AG09319 (cell line): ENCODE data around the gene SP7.

Experiments
- DNase-seq: peaks from one replicate; pipeline ENCODE4 v3.0.0-alpha.2; 2010; ENCODE audit warnings: low read depth; ENCODE audit errors: extremely low read depth
- TF ChIP-seq, protein P1 (sequence below): IDR thresholded peaks from 2 replicates; pipeline ENCODE4 v1.5.1; 2011; ENCODE audit warnings: low read depth, mild to moderate bottlenecking, inconsistent platforms, low read length, moderate library complexity

Gene SP7

DNA sequence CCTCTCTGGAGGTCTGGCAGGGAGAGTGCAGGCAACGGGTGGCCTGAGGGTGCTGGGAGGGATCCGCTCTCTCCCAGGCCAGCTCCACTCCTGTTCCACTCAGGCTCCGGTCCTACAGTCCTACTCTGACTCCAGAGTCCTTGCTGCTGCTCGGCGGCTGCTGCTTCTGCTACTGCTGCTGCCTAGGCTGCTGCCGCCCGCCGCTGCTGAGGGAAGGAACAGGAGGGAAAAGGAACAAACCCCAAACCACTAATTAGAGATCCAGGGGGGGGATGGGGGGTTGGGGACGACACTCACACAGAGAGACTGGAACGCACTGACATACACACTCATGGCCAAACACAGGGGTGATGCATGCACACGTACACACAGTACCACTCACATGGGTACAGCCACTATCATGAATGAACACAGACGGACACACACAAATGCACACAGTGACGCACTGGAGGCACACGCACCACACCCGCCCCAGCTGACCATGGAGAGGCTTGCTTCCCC, at the start of gene SP7:
Gene SP7, minus strand, starts transcription at position 174 of the 501 bp plus-strand sequence. CDS start 708 bp downstream, outside the sequence.
- DNase-seq, result no peak
- TF ChIP-seq, protein P1, sequence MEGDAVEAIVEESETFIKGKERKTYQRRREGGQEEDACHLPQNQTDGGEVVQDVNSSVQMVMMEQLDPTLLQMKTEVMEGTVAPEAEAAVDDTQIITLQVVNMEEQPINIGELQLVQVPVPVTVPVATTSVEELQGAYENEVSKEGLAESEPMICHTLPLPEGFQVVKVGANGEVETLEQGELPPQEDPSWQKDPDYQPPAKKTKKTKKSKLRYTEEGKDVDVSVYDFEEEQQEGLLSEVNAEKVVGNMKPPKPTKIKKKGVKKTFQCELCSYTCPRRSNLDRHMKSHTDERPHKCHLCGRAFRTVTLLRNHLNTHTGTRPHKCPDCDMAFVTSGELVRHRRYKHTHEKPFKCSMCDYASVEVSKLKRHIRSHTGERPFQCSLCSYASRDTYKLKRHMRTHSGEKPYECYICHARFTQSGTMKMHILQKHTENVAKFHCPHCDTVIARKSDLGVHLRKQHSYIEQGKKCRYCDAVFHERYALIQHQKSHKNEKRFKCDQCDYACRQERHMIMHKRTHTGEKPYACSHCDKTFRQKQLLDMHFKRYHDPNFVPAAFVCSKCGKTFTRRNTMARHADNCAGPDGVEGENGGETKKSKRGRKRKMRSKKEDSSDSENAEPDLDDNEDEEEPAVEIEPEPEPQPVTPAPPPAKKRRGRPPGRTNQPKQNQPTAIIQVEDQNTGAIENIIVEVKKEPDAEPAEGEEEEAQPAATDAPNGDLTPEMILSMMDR, result no peak

DNA sequence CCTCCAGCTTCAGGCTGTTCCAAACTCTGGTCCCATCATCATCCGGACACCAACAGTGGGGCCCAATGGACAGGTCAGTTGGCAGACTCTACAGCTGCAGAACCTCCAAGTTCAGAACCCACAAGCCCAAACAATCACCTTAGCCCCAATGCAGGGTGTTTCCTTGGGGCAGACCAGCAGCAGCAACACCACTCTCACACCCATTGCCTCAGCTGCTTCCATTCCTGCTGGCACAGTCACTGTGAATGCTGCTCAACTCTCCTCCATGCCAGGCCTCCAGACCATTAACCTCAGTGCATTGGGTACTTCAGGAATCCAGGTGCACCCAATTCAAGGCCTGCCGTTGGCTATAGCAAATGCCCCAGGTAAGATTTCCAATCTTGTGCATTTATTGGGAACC, 47.1 kb upstream of the SP7 start:
- TF ChIP-seq, protein P1, result no peak
- no peak for DNase-seq

DNA sequence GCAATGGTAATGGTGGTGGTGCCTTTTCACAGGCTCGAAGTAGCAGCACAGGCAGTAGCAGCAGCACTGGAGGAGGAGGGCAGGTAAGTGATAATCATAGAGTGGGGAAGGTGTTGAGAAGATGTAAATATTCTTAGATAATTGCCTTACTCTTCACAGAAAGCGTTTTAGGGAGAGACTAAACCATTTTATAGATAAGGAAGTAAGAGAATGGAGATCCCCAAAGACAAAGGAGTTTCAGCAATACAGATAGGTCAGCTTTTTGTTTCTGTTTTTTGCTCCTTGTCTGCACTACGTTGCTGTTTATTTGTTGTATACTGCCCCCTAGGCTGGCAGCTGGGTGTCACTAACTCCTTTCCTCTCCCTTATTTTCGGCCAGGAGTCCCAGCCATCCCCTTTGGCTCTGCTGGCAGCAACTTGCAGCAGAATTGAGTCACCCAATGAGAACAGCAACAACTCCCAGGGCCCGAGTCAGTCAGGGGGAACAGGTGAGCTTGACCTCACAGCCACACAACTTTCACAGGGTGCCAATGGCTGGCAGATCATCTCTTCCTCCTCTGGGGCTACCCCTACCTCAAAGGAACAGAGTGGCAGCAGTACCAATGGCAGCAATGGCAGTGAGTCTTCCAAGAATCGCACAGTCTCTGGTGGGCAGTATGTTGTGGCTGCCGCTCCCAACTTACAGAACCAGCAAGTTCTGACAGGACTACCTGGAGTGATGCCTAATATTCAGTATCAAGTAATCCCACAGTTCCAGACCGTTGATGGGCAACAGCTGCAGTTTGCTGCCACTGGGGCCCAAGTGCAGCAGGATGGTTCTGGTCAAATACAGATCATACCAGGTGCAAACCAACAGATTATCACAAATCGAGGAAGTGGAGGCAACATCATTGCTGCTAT, 45.8 kb upstream of the SP7 start:
- TF ChIP-seq, protein P1, result peak; percentile 42
- DNase-seq, result peak; percentile 51

DNA sequence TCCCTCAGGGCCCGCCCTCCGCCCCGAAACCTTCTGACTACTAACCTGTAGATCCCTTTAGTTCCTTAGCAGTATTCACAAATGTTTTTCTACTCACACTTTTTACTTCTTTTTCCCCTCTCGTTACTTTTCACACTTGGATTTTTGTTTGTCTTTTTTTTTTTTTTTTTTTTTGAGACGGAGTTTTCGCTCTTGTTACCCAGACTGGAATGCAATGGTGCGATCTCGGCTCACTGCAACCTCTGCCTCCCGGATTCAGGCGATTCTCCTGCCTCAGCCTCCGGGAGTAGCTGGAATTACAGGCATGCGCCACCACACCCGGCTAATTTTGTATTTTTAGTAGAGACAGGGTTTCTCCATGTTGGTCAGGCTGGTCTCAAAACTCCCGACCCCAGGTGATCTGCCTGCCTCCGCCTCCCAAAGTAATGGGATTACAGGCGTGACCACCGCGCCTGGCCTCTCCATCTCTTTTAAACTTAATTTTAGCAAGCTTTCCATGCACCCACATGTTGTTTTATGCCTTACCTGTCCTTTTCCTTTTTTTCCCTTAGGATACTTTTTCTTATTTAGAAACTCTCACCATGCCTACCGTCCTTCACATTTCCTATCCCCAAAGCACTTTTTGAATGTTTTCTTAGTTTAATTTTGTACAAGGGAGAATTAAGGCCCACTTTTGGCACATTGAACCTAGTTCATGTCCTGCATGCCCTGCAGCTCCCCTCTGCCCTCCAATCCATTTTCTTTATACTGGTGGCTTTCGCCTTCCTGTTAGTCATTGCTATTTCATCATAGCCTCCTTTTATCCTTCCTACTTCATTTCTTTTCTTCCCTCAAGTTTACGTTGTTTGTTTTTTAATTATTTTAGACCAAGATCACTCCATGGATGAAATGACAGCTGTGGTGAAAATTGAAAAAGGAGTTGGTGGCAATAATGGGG, 44.9 kb upstream of the SP7 start:
- TF ChIP-seq, protein P1, result no peak
- DNase-seq, result no peak

DNA sequence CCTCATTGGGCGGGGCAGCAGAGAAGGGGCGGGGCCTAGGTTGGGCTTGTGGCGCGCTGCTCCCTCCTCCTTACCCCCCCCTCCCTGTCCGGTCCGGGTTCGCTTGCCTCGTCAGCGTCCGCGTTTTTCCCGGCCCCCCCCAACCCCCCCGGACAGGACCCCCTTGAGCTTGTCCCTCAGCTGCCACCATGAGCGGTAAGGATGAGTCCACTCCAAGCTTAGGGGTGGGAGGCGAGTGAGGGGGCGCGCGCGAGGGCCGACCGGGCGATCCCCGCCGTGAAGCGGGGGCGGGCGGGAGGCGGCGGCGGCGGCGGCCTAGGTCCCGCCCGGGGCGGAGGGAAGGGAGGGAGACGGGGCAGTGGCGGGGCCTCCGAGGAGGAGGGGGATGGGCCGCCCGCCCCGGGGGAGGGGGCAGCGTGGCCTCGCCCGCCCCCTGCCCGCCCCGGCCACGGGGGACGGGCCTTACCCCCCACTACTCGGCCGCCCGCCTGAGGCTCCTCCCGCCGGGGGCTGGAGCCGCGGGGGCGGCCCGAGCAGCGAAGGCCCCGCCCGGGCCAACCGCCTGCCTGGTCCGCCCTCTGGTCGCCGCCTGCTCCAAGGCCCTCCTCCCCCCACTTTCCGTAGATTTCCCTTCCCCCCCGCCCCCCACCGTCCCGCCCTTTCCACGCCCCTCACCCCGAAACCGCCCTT, 44.1 kb upstream of the SP7 start, which contains the start of gene SP1:
Gene SP1, plus strand, starts transcription at position 73 of the 690 bp plus-strand sequence. Its CDS starts 116 bp downstream, at position 189.
- TF ChIP-seq, protein P1, result no peak
- DNase-seq, result peak; percentile 94

DNA sequence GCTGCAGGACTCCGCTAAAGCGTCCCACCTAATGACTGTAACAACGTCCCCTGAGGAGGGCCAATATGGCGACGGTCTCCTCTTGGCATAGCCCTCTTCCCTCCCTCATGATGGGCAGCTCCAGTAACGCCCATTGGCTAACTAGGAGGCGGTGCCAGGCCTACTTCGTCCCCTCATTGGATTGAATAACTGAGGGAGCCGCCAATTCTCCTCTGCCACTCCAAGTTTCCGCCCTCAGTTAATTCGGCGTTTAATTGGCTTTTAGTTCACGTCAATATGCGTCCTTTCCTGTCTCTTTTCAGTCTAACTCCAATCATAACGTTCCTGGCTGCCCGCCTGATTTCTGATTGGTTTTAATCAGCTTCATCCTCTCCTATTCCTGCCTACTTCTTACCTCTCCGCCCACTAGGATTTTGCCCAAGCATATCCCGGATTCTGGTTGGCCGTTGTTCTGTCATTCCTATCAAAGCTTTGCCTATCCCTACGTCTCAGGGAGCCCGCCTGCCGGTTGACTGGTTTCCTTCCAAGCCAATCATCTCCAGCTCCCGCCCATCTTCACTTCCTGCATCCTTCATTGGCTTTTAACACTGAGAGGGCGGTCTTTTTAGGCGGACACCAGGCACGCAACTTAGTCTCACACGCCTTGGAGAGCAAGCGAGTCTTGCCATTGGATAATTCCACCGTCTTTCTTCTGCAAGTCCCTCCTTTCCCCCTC, 43.4 kb upstream of the SP7 start:
- TF ChIP-seq, protein P1, result no peak
- DNase-seq, result peak; percentile 100
